CD4-positive, CD25-positive, alpha-beta regulatory T cell (primary cell): ENCODE data around the gene MBOAT7. TPM values are rescaled to one million over a fixed set of nuclear protein-coding genes. Genes with fewer than 3 reads are reported as not detected.
A peak's percentile ranks its signal among the peaks of the same experiment; 100 is the strongest.

ENCODE experiments used
- ATAC-seq, 2 donors: fragments of 150-1000 bp; cut with Tn5 transposase; one replicate each; pipeline ENCODE4 v1.10.0; 2021; ENCODE audit warnings: low read depth in 2 of 2, moderate number of reproducible peaks in 2 of 2, moderate library complexity in 1 of 2
- DNase-seq, 3 donors: peaks; one replicate each; pipeline versions ENCODE4 v3.0.0 to v3.0.0-alpha.2; 2012 to 2022; ENCODE audit warnings: mixed read lengths in 1 of 3
- H3K27ac ChIP-seq: one replicate; pipeline ENCODE4 v1.7.0; 2013; ENCODE audit warnings: mild to moderate bottlenecking, low read length; ENCODE audit not compliant: insufficient read depth, poor library complexity, severe bottlenecking
- H3K27me3 ChIP-seq: one replicate; pipeline ENCODE4 v1.7.0; 2013; ENCODE audit warnings: low read length; ENCODE audit not compliant: control insufficient read depth, insufficient read depth
- H3K36me3 ChIP-seq: one replicate; pipeline ENCODE4 v1.7.0; 2013; ENCODE audit warnings: mild to moderate bottlenecking, low read length, moderate library complexity; ENCODE audit not compliant: control insufficient read depth, insufficient read depth
- H3K4me1 ChIP-seq: 2 replicates; pipeline ENCODE4 v1.7.0; 2013; ENCODE audit warnings: mild to moderate bottlenecking, low read length; ENCODE audit not compliant: insufficient read depth, control insufficient read depth, poor library complexity, severe bottlenecking
- H3K4me3 ChIP-seq: one replicate; pipeline ENCODE4 v1.7.0; 2013; ENCODE audit warnings: low read depth, mild to moderate bottlenecking, low read length, moderate library complexity
- H3K9me3 ChIP-seq, 2 experiments: 1 replicate in 1 of 2; 2 replicates in 1 of 2; pipeline ENCODE4 v1.7.0; 2013; ENCODE audit warnings: low read length in 2 of 2, mild to moderate bottlenecking in 1 of 2, moderate library complexity in 1 of 2; ENCODE audit not compliant: control insufficient read depth in 2 of 2
- H3K27ac Mint-ChIP-seq, 3 donors: one replicate each; pipeline ENCODE4 v1.8.0; 2020 to 2022; ENCODE audit warnings: mild to moderate bottlenecking in 3 of 3, mixed read lengths in 3 of 3, moderate library complexity in 2 of 3
- H3K27me3 Mint-ChIP-seq: one replicate; pipeline ENCODE4 v1.8.0; 2022; ENCODE audit warnings: mild to moderate bottlenecking, mixed read lengths
- H3K36me3 Mint-ChIP-seq: one replicate; pipeline ENCODE4 v1.8.0; 2020; ENCODE audit warnings: mixed read lengths
- H3K4me1 Mint-ChIP-seq, 4 donors: one replicate each; pipeline ENCODE4 v1.8.0; 2020 to 2022; ENCODE audit warnings: mixed read lengths in 4 of 4, mild to moderate bottlenecking in 1 of 4
- H3K4me3 Mint-ChIP-seq, 4 donors: one replicate each; pipeline ENCODE4 v1.8.0; 2020 to 2022; ENCODE audit warnings: mild to moderate bottlenecking in 4 of 4, mixed read lengths in 4 of 4, moderate library complexity in 3 of 4
- H3K9me3 Mint-ChIP-seq, 7 donors: one replicate each; pipeline ENCODE4 v1.8.0; 2020 to 2022; ENCODE audit warnings: mixed read lengths in 7 of 7, mild to moderate bottlenecking in 3 of 7, moderate library complexity in 2 of 7
- polyA plus RNA-seq, 4 donors: library from polyadenylated mRNA; unstranded; fragments of 300-500 nt; fragmentation: Illumina TruSeq; gene quantifications; one replicate each; pipeline ENCODE4 v1.2.3, GENCODE V29; 2021
- total RNA-seq: library from RNA; stranded (reverse); gene quantifications from one replicate; pipeline ENCODE4 v1.2.3, GENCODE V29; 2022

The MBOAT7 gene
- total and polyA plus RNA-seq, 5 donors from 2014 or later = 10.8 to 25.8 (median 15.8) TPM

- H3K9me3 ChIP-seq = no peaks in the 10 kb centered on the region
- H3K27me3 ChIP-seq = no peaks in the 10 kb centered on the region
- H3K4me3 Mint-ChIP-seq = peak overlapping the region; percentile 94 to 100 (median 99)
- H3K27me3 Mint-ChIP-seq = no peaks in the 10 kb centered on the region
- H3K36me3 ChIP-seq = peaks cover 43% of the 10 kb centered on the region
- peaks cover 57% of the 10 kb centered on the region for H3K4me1 ChIP-seq
- ATAC-seq (no peak), DNase-seq (peak in 2 of 3 donors; percentile 31 to 72)
- peaks cover 19% of the 10 kb centered on the region for H3K36me3 Mint-ChIP-seq
- peaks cover 16 to 68% (median 37%) of the 10 kb centered on the region in 4 donors for H3K4me1 Mint-ChIP-seq
- no peaks in the 10 kb centered on the region for H3K9me3 Mint-ChIP-seq
- peak overlapping the region; percentile 98 for H3K4me3 ChIP-seq
- peak overlapping the region; percentile 89 for H3K27ac ChIP-seq
- H3K27ac Mint-ChIP-seq = peak overlapping the region; percentile 97 to 100 (median 100)
These were observed 30.5 kb downstream of the MBOAT7 start for GRCh38 chr19:54158812-54159351.

- ATAC-seq (no peak), DNase-seq (no peak)
- H3K4me3 Mint-ChIP-seq = peak overlapping the region; percentile 42 to 90 (median 68)
- H3K27me3 ChIP-seq = no peaks in the 10 kb centered on the region
- peaks cover 23% of the 10 kb centered on the region for H3K36me3 Mint-ChIP-seq
- H3K4me3 ChIP-seq = no peak overlapping the region
- peak overlapping the region in 2 of 3 donors; percentile 45 to 89 for H3K27ac Mint-ChIP-seq
- H3K4me1 Mint-ChIP-seq = peaks cover 7 to 63% (median 31%) of the 10 kb centered on the region in 4 donors
- no peak overlapping the region for H3K27ac ChIP-seq
- no peaks in the 10 kb centered on the region for H3K9me3 ChIP-seq
- peaks cover 0 to 2% (median 0%) of the 10 kb centered on the region in 7 donors for H3K9me3 Mint-ChIP-seq
- peaks cover 47% of the 10 kb centered on the region for H3K4me1 ChIP-seq
- no peaks in the 10 kb centered on the region for H3K27me3 Mint-ChIP-seq
- peaks cover 62% of the 10 kb centered on the region for H3K36me3 ChIP-seq
These were observed 32.4 kb downstream of the MBOAT7 start for GRCh38 chr19:54156953-54157352.

- peak overlapping the region in 1 of 4 donors; percentile 21 for H3K4me3 Mint-ChIP-seq
- Histone ChIP-seq H3K4me1 (peaks cover 47% of the 10 kb centered on the region), H3K36me3 (peaks cover 67% of the 10 kb centered on the region), H3K9me3 (no peaks in the 10 kb centered on the region), H3K27me3 (no peaks in the 10 kb centered on the region), H3K27ac (no peak overlapping the region), H3K4me3 (no peak overlapping the region)
- H3K9me3 Mint-ChIP-seq = peaks cover 0 to 2% (median 0%) of the 10 kb centered on the region in 7 donors
- ATAC-seq = no peak
- H3K27me3 Mint-ChIP-seq = no peaks in the 10 kb centered on the region
- H3K27ac Mint-ChIP-seq = peak overlapping the region in 2 of 3 donors; percentile 45 to 89
- peaks cover 7 to 59% (median 31%) of the 10 kb centered on the region in 4 donors for H3K4me1 Mint-ChIP-seq
- H3K36me3 Mint-ChIP-seq = peaks cover 23% of the 10 kb centered on the region
- DNase-seq = no peak
These were observed 32.9 kb downstream of the MBOAT7 start for GRCh38 chr19:54156490-54156889.

- Mint-ChIP-seq H3K4me3 (no peak overlapping the region), H3K27ac (no peak overlapping the region), H3K36me3 (peaks cover 28% of the 10 kb centered on the region), H3K4me1 (peaks cover 7 to 59% (median 28%) of the 10 kb centered on the region in 4 donors), H3K27me3 (no peaks in the 10 kb centered on the region), H3K9me3 (peaks cover 0 to 2% (median 0%) of the 10 kb centered on the region in 7 donors)
- Histone ChIP-seq H3K36me3 (peaks cover 73% of the 10 kb centered on the region), H3K27me3 (no peaks in the 10 kb centered on the region), H3K27ac (peak overlapping the region; percentile 5), H3K4me3 (no peak overlapping the region), H3K4me1 (peaks cover 44% of the 10 kb centered on the region), H3K9me3 (no peaks in the 10 kb centered on the region)
- DNase-seq = no peak
- ATAC-seq = no peak
These were observed 33.7 kb downstream of the MBOAT7 start for GRCh38 chr19:54155694-54156093.

GRCh38 chr19:54154603-54155345, 34.6 kb downstream of the MBOAT7 start:
- peak in 2 of 3 donors; percentile 51 to 79 for DNase-seq
- peaks cover 82% of the 10 kb centered on the region for H3K36me3 ChIP-seq
- no peaks in the 10 kb centered on the region for H3K9me3 ChIP-seq
- Mint-ChIP-seq H3K27me3 (no peaks in the 10 kb centered on the region), H3K36me3 (peaks cover 31% of the 10 kb centered on the region), H3K9me3 (peaks cover 0 to 2% (median 0%) of the 10 kb centered on the region in 7 donors), H3K4me3 (peak overlapping the region; percentile 29 to 86 (median 59)), H3K4me1 (peaks cover 4 to 52% (median 20%) of the 10 kb centered on the region in 4 donors), H3K27ac (peak overlapping the region; percentile 24 to 86 (median 66))
- peak in 1 of 2 donors; percentile 6 for ATAC-seq
- peaks cover 36% of the 10 kb centered on the region for H3K4me1 ChIP-seq
- H3K27me3 ChIP-seq = no peaks in the 10 kb centered on the region
- H3K4me3 ChIP-seq = no peak overlapping the region
- H3K27ac ChIP-seq = no peak overlapping the region

- Mint-ChIP-seq H3K27me3 (no peaks in the 10 kb centered on the region), H3K9me3 (peaks cover 0 to 2% (median 0%) of the 10 kb centered on the region in 7 donors), H3K4me1 (peaks cover 0 to 48% (median 17%) of the 10 kb centered on the region in 4 donors), H3K27ac (peak overlapping the region; percentile 46 to 86 (median 66)), H3K36me3 (peaks cover 34% of the 10 kb centered on the region), H3K4me3 (peak overlapping the region in 1 of 4 donors; percentile 86)
- no peak for DNase-seq
- Histone ChIP-seq H3K4me1 (peaks cover 32% of the 10 kb centered on the region), H3K9me3 (no peaks in the 10 kb centered on the region), H3K4me3 (no peak overlapping the region), H3K36me3 (peaks cover 91% of the 10 kb centered on the region), H3K27ac (no peak overlapping the region), H3K27me3 (no peaks in the 10 kb centered on the region)
- ATAC-seq = no peak
These were observed 35.6 kb downstream of the MBOAT7 start for GRCh38 chr19:54153731-54154326.

GRCh38 chr19:54152878-54153524, 36.4 kb downstream of the MBOAT7 start:
- Mint-ChIP-seq H3K36me3 (peaks cover 34% of the 10 kb centered on the region), H3K9me3 (peaks cover 0 to 2% (median 0%) of the 10 kb centered on the region in 7 donors), H3K27ac (no peak overlapping the region), H3K4me1 (peaks cover 0 to 39% (median 14%) of the 10 kb centered on the region in 4 donors), H3K27me3 (no peaks in the 10 kb centered on the region), H3K4me3 (no peak overlapping the region)
- Histone ChIP-seq H3K27me3 (no peaks in the 10 kb centered on the region), H3K9me3 (no peaks in the 10 kb centered on the region), H3K4me1 (peaks cover 23% of the 10 kb centered on the region), H3K4me3 (no peak overlapping the region), H3K36me3 (peaks cover 90% of the 10 kb centered on the region), H3K27ac (no peak overlapping the region)
- DNase-seq (no peak), ATAC-seq (no peak)
